BLaER1 treated with 17β-estradiol and CSF1 and Interleukin-3, amounts not matched to agents 10 nM and 100 nM (cell line): ENCODE measurements around the gene BCAP31.
"Not testable (repeated sequence)": the region's sequence is repeated elsewhere in the genome, so short reads cannot be mapped to it uniquely, and the experiment has no call there.

Source experiments
- H3K27ac ChIP-seq, 11 experiments: shearing (Covaris generic); formaldehyde crosslinking; 2 replicates each; pipeline ENCODE4 v1.8.1; 2022
- H3K27me3 ChIP-seq, 11 experiments: shearing (Covaris generic); formaldehyde crosslinking; 2 replicates each; pipeline ENCODE4 v1.8.1; 2022
- H3K36me3 ChIP-seq, 11 experiments: shearing (Covaris generic); formaldehyde crosslinking; 2 replicates each; pipeline ENCODE4 v1.8.1; 2022
- H3K4me1 ChIP-seq, 10 experiments: shearing (Covaris generic); formaldehyde crosslinking; 2 replicates each; pipeline ENCODE4 v1.8.1; 2022
- H3K4me2 ChIP-seq, 11 experiments: shearing (Covaris generic); formaldehyde crosslinking; 2 replicates each; pipeline ENCODE4 v1.8.1; 2022
- H3K4me3 ChIP-seq, 10 experiments: shearing (Covaris generic); formaldehyde crosslinking; 2 replicates each; pipeline ENCODE4 v1.8.1; 2022
- H3K9ac ChIP-seq, 11 experiments: shearing (Covaris generic); formaldehyde crosslinking; 2 replicates each; pipeline ENCODE4 v1.8.1; 2022
- H3K9me3 ChIP-seq, 11 experiments: shearing (Covaris generic); formaldehyde crosslinking; replicated peaks in 1 of 11; 2 replicates each; pipeline ENCODE4 v1.8.1; 2022
- H4K20me1 ChIP-seq, 11 experiments: shearing (Covaris generic); formaldehyde crosslinking; 2 replicates each; pipeline ENCODE4 v1.8.1; 2022
- Cebpa-rat ChIP-seq, 11 experiments: shearing (Covaris generic); IDR thresholded peaks; 2 replicates each; pipeline ENCODE4 v1.8.1; 2022

Gene BCAP31

DNA sequence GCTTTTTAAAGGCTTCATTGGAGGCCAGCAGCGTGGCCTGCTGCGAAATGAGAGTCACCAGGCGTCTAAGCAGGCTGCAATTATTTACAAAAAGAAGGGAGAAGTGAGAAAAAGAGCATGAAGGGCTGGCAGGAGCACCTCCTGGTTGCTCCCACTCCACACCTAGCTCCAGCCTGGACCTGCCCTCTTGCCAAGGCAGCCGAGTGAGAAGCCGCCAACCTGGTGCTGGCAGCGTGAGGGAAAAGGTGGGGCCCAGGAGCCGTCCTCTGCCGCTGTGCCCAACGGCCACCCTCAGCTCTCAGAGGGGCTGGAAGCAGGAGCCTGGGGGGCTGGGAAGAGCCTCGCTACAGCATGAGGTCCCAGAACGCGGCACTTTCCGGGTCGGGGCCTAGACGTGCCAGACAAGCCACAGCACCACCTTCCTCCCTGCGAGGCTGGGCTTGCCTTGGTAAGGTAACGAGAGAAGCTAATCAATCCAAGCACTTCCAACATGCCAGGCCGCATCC lies 20.1 kb downstream of the BCAP31 start:
- H3K4me2 ChIP-seq = no peak overlapping the region
- no peak for TF ChIP-seq Cebpa-rat (IDR thresholded peaks at IDR 0.05)
- no peak overlapping the region for H3K4me3 ChIP-seq
- no peak overlapping the region for H3K9ac ChIP-seq
- no peaks in the 10 kb centered on the region for H3K9me3 ChIP-seq
- peaks cover 15 to 43% (median 28%) of the 10 kb centered on the region in 10 experiments for H3K4me1 ChIP-seq
- H3K36me3 ChIP-seq = peaks cover 24 to 86% (median 43%) of the 10 kb centered on the region in 11 experiments
- no peak overlapping the region for H3K27ac ChIP-seq
- H3K27me3 ChIP-seq = peaks cover 97 to 100% (median 100%) of the 10 kb centered on the region in 11 experiments
- peaks cover 57 to 100% (median 99%) of the 10 kb centered on the region in 11 experiments; a peak in 21 of 22 replicates for H4K20me1 ChIP-seq

DNA sequence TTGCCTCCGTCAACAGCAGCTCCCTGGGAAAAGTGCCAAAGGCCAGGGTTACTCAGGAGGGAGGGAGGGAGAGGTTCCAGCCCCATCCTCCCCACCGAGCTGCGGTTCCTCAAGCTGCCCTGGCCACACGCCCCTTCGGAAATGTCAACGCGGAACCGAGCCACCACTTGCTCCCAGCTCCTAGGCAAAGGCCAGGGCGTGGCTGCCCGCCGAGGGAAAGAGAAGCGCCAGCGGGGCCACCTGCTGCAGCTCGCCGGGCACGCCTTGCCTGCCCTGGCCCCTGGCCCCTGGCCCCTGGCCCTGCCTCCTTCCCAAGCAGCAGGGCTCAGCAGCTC lies 21.2 kb downstream of the BCAP31 start:
- Histone ChIP-seq H3K9ac (no peak overlapping the region), H3K4me2 (no peak overlapping the region), H4K20me1 (peaks cover 63 to 100% (median 100%) of the 10 kb centered on the region in 11 experiments; a peak in 21 of 22 replicates), H3K4me1 (peaks cover 15 to 34% (median 21%) of the 10 kb centered on the region in 10 experiments), H3K27me3 (peaks cover 96 to 100% (median 99%) of the 10 kb centered on the region in 11 experiments), H3K27ac (no peak overlapping the region), H3K9me3 (no peaks in the 10 kb centered on the region), H3K36me3 (peaks cover 28 to 90% (median 52%) of the 10 kb centered on the region in 11 experiments), H3K4me3 (no peak overlapping the region)
- TF ChIP-seq Cebpa-rat (IDR thresholded peaks at IDR 0.05) = no peak

DNA sequence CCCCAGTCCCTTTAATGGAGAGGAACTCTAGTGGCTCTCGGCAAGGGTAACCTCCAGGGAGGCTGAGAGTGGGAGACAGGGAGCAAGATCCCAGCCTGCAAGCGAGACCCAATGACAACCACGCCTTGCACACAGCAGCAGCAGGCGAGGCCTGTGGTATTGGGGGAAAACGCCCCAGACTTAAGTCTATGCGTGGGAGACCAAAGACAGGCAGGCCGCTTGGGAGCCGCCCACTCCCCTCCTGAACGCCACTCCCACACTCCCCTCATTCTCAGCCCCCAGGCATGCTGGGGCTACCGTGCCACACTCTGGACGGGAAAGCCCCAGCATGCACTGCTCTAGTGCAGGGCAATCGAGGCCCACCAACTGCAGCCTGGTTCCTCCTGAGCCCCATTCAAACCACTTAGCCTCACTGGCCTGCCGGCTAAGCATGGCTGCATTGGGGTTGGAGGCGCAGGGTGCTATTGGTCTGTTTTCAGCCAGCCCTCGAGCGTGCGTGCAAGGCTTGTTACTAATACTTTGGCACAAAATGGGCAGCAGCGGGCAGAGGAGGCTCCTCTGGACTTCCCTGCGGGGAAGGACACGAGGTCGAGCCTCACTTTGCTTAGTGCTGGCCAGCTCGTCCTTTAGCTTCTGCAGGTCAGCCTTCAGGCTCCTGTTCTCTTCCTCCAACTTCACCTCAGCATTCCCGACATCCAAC lies 21.7 kb downstream of the BCAP31 start:
- no peak overlapping the region for H3K4me2 ChIP-seq
- H3K9me3 ChIP-seq = no peaks in the 10 kb centered on the region
- peaks cover 15 to 29% (median 20%) of the 10 kb centered on the region in 10 experiments for H3K4me1 ChIP-seq
- no peak overlapping the region for H3K4me3 ChIP-seq
- H3K9ac ChIP-seq = no peak overlapping the region
- peaks cover 28 to 87% (median 49%) of the 10 kb centered on the region in 11 experiments for H3K36me3 ChIP-seq
- peaks cover 93 to 99% (median 98%) of the 10 kb centered on the region in 11 experiments for H3K27me3 ChIP-seq
- no peak for TF ChIP-seq Cebpa-rat (IDR thresholded peaks at IDR 0.05)
- no peak overlapping the region for H3K27ac ChIP-seq
- H4K20me1 ChIP-seq = peaks cover 58 to 99% (median 98%) of the 10 kb centered on the region in 11 experiments; a peak in 21 of 22 replicates

DNA sequence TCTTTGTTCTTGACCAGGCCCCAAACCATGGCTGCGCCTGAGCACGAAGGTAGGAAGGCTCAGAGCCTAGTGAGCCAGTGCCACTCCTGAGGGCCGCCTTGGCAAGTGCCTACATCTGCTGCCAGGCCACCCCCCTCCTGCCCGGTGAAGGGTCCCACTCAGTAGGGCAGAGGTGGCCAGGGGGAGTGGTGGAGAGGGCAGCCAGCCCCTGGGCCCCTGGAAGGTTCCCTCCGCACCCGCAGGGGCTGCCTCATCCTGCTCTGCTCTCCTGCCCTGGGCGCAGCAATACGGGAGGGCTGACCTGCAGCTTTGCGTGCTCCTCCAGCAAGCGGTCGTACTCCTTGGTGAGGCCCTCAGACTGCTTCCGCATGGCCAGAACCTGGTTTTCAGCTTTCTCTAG lies 22.5 kb downstream of the BCAP31 start:
- H3K36me3 ChIP-seq = peaks cover 28 to 82% (median 48%) of the 10 kb centered on the region in 11 experiments
- no peak for TF ChIP-seq Cebpa-rat (IDR thresholded peaks at IDR 0.05)
- H3K4me3 ChIP-seq = no peak overlapping the region
- H3K9ac ChIP-seq = 0 out of 22 replicates have a peak overlapping the region, but pooled peaks of 1 of the 11 experiments have one; percentile 16
- H3K4me1 ChIP-seq = peaks cover 15 to 28% (median 20%) of the 10 kb centered on the region in 10 experiments
- no peaks in the 10 kb centered on the region for H3K9me3 ChIP-seq
- peaks cover 86 to 99% (median 98%) of the 10 kb centered on the region in 11 experiments for H3K27me3 ChIP-seq
- H3K27ac ChIP-seq = no peak overlapping the region
- H3K4me2 ChIP-seq = peak overlapping the region in 5 of 11 experiments; percentile 10 to 62 (median 28); a peak in 5 of 22 replicates
- H4K20me1 ChIP-seq = peaks cover 56 to 99% (median 96%) of the 10 kb centered on the region in 11 experiments; a peak in 21 of 22 replicates

DNA sequence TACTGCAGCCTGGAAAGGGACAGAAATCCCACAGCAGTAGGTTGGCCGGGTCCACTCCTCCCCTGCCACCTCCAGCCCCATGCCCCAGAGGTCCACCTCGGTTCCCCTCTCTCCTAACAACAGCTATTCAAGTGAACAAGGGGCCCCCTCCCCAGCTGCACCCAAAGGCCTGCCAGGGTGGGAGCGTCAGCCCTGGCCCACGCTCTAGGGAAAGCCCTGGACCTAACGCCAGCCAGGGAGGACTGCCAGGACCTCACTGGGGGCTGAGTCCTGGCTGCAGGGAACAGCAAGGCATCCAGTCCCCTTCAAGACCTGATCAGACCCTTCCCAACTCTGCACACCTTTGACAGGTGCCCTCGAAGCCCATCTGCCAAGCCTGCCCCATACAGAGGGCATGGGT lies 23.2 kb downstream of the BCAP31 start:
- H3K27ac ChIP-seq = no peak overlapping the region; a peak in 1 of 22 replicates
- H3K27me3 ChIP-seq = peaks cover 82 to 99% (median 95%) of the 10 kb centered on the region in 11 experiments
- H3K4me1 ChIP-seq = peaks cover 15 to 28% (median 20%) of the 10 kb centered on the region in 10 experiments
- no peak for TF ChIP-seq Cebpa-rat (IDR thresholded peaks at IDR 0.05)
- peaks cover 53 to 99% (median 94%) of the 10 kb centered on the region in 11 experiments; a peak in 21 of 22 replicates for H4K20me1 ChIP-seq
- peaks cover 28 to 90% (median 48%) of the 10 kb centered on the region in 11 experiments for H3K36me3 ChIP-seq
- no peak overlapping the region for H3K4me3 ChIP-seq
- H3K4me2 ChIP-seq = peak overlapping the region in 9 of 11 experiments; percentile 26 to 62 (median 41); a peak in 16 of 22 replicates
- H3K9ac ChIP-seq = peak overlapping the region in 4 of 11 experiments; percentile 13 to 52 (median 24); a peak in 3 of 22 replicates
- no peaks in the 10 kb centered on the region for H3K9me3 ChIP-seq

DNA sequence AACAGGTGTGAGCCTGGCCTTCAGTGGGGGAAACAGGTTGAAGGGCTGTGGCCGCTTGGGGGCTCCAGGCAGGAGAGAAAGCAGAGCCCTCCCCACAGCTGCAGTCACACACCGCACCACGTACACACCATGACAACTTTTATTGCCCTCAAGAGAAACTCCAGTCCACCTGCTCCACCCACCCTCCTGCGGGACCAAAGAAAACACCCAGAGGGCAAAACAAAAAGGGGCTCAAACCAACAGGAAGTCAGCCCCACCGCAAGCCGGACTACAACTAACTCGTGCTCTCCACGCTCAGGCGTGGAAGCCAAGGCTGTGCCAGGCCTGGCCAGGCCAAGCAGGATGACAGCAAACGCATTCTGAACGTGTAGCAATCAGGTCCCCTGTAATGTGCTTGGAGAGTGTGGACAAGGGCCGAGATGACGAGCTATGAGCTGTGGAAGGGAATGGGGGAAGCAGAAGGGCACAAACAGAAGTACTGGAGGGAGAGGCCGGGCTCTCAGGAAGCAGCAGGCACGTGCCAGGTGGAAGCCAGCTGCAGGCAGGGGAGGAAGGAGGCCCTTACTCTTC lies 23.7 kb downstream of the BCAP31 start:
- no peak overlapping the region for H3K4me3 ChIP-seq
- peaks cover 48 to 99% (median 91%) of the 10 kb centered on the region in 11 experiments; a peak in 21 of 22 replicates for H4K20me1 ChIP-seq
- peaks cover 81 to 99% (median 91%) of the 10 kb centered on the region in 11 experiments for H3K27me3 ChIP-seq
- peak overlapping the region in 3 of 11 experiments; percentile 13 to 31 (median 16); a peak in 2 of 22 replicates for H3K9ac ChIP-seq
- no peaks in the 10 kb centered on the region for H3K9me3 ChIP-seq
- no peak for TF ChIP-seq Cebpa-rat (IDR thresholded peaks at IDR 0.05)
- peak overlapping the region in 7 of 11 experiments; percentile 28 to 62 (median 46); a peak in 14 of 22 replicates for H3K4me2 ChIP-seq
- no peak overlapping the region for H3K27ac ChIP-seq
- peaks cover 28 to 86% (median 47%) of the 10 kb centered on the region in 11 experiments for H3K36me3 ChIP-seq
- peaks cover 15 to 24% (median 20%) of the 10 kb centered on the region in 10 experiments for H3K4me1 ChIP-seq

DNA sequence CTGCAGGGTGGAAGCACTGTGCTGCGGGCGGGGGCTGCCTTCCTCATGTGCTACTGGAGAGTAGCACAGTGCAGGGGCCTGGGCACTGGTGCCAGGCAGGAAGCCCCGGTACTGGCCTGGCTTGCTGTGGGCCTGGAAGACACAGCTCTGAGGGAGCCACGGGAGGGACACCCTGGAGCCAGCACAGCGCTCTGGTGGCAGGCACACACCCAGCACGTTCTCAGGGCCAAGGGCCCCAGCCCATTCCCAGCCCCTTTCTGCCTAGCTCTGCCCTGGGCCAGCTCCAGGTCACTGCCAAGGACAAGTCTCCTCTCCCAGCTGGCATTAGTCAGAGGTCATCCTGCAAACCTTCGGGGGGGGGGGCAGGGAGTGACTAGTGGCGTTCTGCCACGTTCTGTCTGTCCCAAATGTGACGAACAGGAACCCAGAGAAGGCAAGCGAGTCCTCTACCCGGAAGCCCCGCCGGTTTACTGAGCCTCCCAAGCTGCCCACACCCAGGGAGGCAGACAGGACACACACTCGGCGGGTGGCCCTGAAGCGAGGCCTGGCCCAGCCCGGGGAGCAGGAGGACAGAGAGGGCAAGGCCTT lies 24.3 kb downstream of the BCAP31 start:
- not testable (repeated sequence) for H3K27ac ChIP-seq, H3K9me3 ChIP-seq, H3K4me3 ChIP-seq
- Histone ChIP-seq H3K27me3 (peaks cover 75 to 97% (median 86%) of the 10 kb centered on the region in 11 experiments), H3K4me2 (peak overlapping the region in 4 of 11 experiments; percentile 46 to 62 (median 54); a peak in 4 of 22 replicates), H4K20me1 (peaks cover 43 to 94% (median 87%) of the 10 kb centered on the region in 11 experiments; a peak in 21 of 22 replicates), H3K9ac (peak overlapping the region in 1 of 11 experiments; percentile 13; a peak in 1 of 22 replicates), H3K4me1 (peaks cover 15 to 24% (median 18%) of the 10 kb centered on the region in 10 experiments), H3K36me3 (peaks cover 24 to 80% (median 41%) of the 10 kb centered on the region in 11 experiments)

DNA sequence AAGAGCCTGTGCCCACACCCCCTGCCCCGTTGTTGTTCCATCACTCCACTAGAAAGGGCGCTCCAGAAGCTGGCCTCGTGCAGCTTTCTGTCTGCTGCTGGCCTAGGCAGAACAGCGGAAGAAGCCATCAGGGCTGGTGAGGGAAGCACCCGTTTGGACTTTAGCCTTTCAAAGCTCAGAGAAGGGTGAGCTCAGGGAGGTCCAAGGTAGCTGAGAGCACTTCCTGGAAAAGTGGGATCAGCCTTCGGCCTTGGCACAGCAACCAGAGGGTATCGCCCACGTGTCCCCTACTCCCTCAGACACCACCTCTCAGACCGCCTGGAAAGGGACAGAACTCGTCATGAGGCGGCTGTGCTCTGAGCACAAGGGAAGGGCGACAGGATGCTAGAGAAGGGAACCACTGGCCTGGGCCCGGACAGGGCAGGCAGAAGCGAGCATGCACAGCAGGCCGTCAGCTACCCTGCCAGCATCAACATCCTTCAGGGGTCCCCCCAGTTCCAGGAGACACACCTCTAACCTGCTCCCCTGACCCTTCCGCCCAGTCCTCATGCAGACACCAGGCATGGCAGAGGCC lies 24.9 kb downstream of the BCAP31 start:
- peaks cover 69 to 92% (median 81%) of the 10 kb centered on the region in 11 experiments for H3K27me3 ChIP-seq
- not testable (repeated sequence) for H3K27ac ChIP-seq, H3K4me3 ChIP-seq, H3K9ac ChIP-seq, H3K4me2 ChIP-seq, H3K9me3 ChIP-seq
- peaks cover 22 to 74% (median 41%) of the 10 kb centered on the region in 11 experiments for H3K36me3 ChIP-seq
- H4K20me1 ChIP-seq = peaks cover 38 to 88% (median 81%) of the 10 kb centered on the region in 11 experiments; a peak in 21 of 22 replicates
- H3K4me1 ChIP-seq = peaks cover 15 to 24% (median 18%) of the 10 kb centered on the region in 10 experiments
